ENCODE results near the gene CIC.
A peak's percentile ranks its signal among the peaks of the same experiment; 100 is the strongest.

Gene CIC

DNA sequence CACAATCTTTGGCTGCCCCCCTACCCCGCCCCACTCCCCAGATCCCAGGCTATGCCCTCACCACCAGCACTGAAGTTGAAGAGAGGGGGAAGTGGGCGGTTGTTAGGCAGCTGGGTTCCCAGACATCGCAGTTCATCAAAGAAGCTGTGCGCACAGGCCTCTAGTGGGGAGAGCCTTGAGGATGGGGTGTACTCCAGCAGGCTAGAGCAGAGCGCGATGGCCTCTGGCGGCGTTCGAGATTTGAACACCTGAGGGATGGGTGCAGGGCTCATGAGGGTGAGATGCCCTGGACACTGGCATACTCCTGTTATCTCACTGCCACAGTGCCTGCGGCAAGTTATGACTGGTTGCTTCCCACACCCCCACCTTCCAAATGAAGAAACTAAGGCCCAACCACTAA, 36.6 kb upstream of the CIC start:
- Histone ChIP-seq H3K27me3 (ENCODE audit: control insufficient read depth, insufficient read depth, low read length) (no peaks in the 10 kb centered on the region), H3K4me1 (ENCODE audit: control insufficient read depth, low read depth, low read length) (no peaks in the 10 kb centered on the region), H3K27ac (ENCODE audit: low read length) (no peak overlapping the region), H3K9ac (ENCODE audit: low read length) (no peak overlapping the region), H3K9me3 (ENCODE audit: control insufficient read depth, low read depth, low read length) (no peaks in the 10 kb centered on the region), H3K36me3 (ENCODE audit: control insufficient read depth, low read depth, low read length) (peaks cover 55% of the 10 kb centered on the region), H3K4me3 (ENCODE audit: low read length) (no peak overlapping the region)

DNA sequence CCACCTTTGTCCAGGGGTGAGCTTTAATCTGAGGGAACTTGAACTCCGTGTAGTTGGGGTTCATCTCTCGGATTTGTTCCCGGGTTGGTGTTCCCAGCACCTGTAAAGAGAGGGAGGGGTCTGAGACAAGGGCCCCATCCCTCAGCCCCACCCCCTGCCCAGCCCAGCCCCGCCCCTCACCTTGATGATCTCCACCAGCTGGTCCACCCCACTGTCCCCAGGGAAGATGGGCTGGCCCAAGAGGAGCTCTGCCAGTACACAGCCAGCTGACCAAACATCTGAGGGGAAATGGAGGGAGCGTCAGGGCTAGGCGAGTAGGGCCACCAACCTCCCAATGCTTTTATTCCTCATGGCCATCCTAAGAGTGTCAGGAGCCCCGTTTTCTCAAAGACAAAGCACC, 35.9 kb upstream of the CIC start:
- Histone ChIP-seq H3K36me3 (ENCODE audit: control insufficient read depth, low read depth, low read length) (peaks cover 55% of the 10 kb centered on the region), H3K27ac (ENCODE audit: low read length) (no peak overlapping the region), H3K27me3 (ENCODE audit: control insufficient read depth, insufficient read depth, low read length) (no peaks in the 10 kb centered on the region)

DNA sequence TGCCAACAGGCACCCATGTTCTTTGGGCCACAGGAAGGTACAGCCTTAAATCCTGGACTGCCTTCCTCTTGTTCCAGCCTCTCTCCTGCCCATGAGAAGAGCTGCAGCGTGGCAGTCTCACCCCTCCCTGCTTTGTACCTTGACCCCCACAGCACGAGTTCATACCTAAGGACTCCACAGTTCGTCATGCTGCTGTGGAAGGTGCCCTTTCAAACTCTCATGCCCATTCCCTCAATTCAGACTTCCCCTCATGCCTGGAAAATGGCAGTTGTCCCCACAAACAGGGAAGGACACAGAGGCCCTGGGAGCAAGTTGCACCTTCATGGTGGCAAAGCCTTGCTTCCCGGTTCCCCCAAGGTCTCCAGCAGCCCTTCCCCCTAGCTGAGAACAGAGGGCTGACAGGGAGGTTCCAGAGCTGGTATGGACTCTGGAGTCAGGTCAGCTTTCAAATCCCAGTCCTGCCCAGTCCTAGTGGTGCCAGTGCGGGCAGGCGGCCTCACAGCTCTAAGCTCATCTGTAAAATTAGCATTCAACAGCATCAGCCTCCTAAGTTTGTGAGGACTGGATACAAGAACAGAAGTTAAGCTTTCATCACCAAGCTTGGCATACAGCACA, 35.3 kb upstream of the CIC start:
- Histone ChIP-seq H3K36me3 (ENCODE audit: control insufficient read depth, low read depth, low read length) (peaks cover 51% of the 10 kb centered on the region), H3K4me1 (ENCODE audit: control insufficient read depth, low read depth, low read length) (no peaks in the 10 kb centered on the region), H3K9ac (ENCODE audit: low read length) (no peak overlapping the region), H3K27me3 (ENCODE audit: control insufficient read depth, insufficient read depth, low read length) (no peaks in the 10 kb centered on the region), H3K27ac (ENCODE audit: low read length) (no peak overlapping the region), H3K4me3 (ENCODE audit: low read length) (no peak overlapping the region), H3K9me3 (ENCODE audit: control insufficient read depth, low read depth, low read length) (no peaks in the 10 kb centered on the region)

More for the DNA sequence above, 35.9 kb upstream of the CIC start:
- no peak overlapping the region for H3K9ac ChIP-seq (ENCODE audit: low read length)
- H3K4me3 ChIP-seq (ENCODE audit: low read length), result no peak overlapping the region
- H3K4me1 ChIP-seq (ENCODE audit: control insufficient read depth, low read depth, low read length), result no peaks in the 10 kb centered on the region
- H3K9me3 ChIP-seq (ENCODE audit: control insufficient read depth, low read depth, low read length), result no peaks in the 10 kb centered on the region

DNA sequence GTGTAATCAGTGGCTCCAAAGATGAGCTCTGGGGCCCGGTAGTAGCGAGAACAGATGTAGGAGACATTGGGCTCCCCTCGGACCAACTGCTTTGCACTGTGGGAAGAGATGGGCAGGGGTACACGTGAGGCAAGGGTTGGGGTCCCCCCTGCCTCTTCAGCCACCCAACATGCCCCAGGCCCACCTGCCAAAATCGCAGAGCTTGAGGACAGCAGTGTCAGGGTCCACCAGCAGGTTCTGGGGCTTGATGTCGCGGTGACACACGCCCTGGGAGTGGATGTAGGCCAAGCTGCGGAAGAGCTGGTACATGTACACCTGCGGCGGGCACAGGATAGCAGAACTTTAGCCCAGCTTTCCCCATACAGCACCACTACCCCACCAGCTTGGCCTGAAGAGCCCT, 34.7 kb upstream of the CIC start:
- H3K9me3 ChIP-seq (ENCODE audit: control insufficient read depth, low read depth, low read length), result no peaks in the 10 kb centered on the region
- peaks cover 51% of the 10 kb centered on the region for H3K36me3 ChIP-seq (ENCODE audit: control insufficient read depth, low read depth, low read length)
- H3K9ac ChIP-seq (ENCODE audit: low read length), result no peak overlapping the region
- no peak overlapping the region for H3K27ac ChIP-seq (ENCODE audit: low read length)
- no peak overlapping the region for H3K4me3 ChIP-seq (ENCODE audit: low read length)
- no peaks in the 10 kb centered on the region for H3K27me3 ChIP-seq (ENCODE audit: control insufficient read depth, insufficient read depth, low read length)
- H3K4me1 ChIP-seq (ENCODE audit: control insufficient read depth, low read depth, low read length), result no peaks in the 10 kb centered on the region

DNA sequence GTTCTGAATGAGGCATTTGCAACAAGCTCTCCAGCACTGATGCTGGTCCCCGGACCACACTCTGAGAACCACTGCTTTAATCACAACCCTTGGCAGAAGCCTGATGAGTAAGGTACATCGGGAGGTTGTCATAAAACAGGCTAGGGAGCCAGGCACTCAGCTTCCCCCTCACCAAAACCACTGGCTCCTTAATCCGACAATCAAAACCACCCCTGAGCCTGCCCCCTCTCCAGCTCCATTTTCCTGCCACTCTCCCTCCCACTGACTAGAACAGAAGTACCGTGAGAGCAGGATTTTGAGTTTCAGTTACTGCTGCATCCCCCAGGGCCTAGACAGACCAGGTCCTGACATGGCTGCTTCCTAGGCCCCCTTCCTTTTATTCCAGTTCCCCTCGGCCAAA, 33.9 kb upstream of the CIC start:
- no peaks in the 10 kb centered on the region for H3K4me1 ChIP-seq (ENCODE audit: control insufficient read depth, low read depth, low read length)
- H3K36me3 ChIP-seq (ENCODE audit: control insufficient read depth, low read depth, low read length), result peaks cover 47% of the 10 kb centered on the region
- H3K27ac ChIP-seq (ENCODE audit: low read length), result no peak overlapping the region
- no peak overlapping the region for H3K4me3 ChIP-seq (ENCODE audit: low read length)
- no peak overlapping the region for H3K9ac ChIP-seq (ENCODE audit: low read length)
- no peaks in the 10 kb centered on the region for H3K9me3 ChIP-seq (ENCODE audit: control insufficient read depth, low read depth, low read length)
- H3K27me3 ChIP-seq (ENCODE audit: control insufficient read depth, insufficient read depth, low read length), result no peaks in the 10 kb centered on the region

DNA sequence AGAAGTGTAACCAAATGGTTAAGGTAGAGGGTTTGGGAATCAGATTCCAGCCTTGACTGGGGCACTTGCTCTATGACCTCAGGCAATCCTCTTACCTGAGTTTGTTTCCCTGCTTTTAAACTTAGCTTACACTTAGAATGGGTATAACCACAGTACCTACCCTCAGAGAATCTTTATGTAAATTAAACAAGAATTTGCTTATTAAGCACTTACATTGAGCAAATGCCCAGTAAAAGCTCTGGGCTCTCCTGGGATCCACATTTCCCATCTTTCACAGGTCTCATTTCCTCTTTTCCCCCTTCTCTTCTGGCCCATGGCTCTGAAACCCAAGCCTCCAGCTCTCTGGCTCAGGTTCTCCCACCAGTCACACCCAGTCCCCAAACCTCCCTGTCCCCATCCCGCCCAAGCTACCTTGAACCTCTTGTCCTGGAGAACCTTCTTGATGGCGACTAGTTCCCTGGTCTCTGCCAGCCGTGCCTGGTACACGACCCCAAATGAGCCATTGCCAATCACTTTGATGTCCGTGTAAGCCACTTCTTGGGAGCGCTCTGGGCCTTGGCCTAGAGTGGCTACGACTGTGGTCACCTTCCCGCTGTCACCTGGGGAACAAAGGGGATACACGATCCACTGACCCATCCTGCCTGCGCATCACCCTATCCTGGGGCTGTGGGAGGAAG, 29.4 kb upstream of the CIC start:
- Histone ChIP-seq H3K27me3 (ENCODE audit: control insufficient read depth, insufficient read depth, low read length) (no peaks in the 10 kb centered on the region), H3K4me3 (ENCODE audit: low read length) (no peak overlapping the region), H3K9me3 (ENCODE audit: control insufficient read depth, low read depth, low read length) (no peaks in the 10 kb centered on the region), H3K9ac (ENCODE audit: low read length) (no peak overlapping the region), H3K36me3 (ENCODE audit: control insufficient read depth, low read depth, low read length) (peaks cover 18% of the 10 kb centered on the region), H3K27ac (ENCODE audit: low read length) (no peak overlapping the region), H3K4me1 (ENCODE audit: control insufficient read depth, low read depth, low read length) (peaks cover 11% of the 10 kb centered on the region)

DNA sequence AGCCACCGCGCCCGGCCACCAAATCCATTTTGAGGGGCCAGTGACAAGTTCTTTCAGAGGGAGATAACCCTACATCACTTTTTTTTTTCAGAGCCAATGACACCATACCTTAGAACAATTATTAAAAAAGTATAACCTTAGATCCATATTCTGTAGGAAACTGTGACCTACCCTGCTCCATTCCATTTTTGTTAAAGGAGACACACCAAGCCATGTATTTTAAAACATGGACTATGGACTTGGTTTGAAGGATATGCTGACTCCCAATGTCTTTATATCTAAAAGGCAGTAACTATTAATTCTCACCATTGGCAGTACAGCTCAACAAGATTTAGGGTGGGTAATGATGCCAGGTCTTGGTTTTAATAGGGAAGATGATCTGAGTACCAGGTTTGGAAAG, 27.8 kb upstream of the CIC start:
- H3K36me3 ChIP-seq (ENCODE audit: control insufficient read depth, low read depth, low read length), result peaks cover 5% of the 10 kb centered on the region
- H3K4me1 ChIP-seq (ENCODE audit: control insufficient read depth, low read depth, low read length), result peaks cover 15% of the 10 kb centered on the region
- H3K9me3 ChIP-seq (ENCODE audit: control insufficient read depth, low read depth, low read length), result no peaks in the 10 kb centered on the region
- H3K27me3 ChIP-seq (ENCODE audit: control insufficient read depth, insufficient read depth, low read length), result no peaks in the 10 kb centered on the region
- no peak overlapping the region for H3K27ac ChIP-seq (ENCODE audit: low read length)
- H3K4me3 ChIP-seq (ENCODE audit: low read length), result peak overlapping the region; percentile 67
- peak overlapping the region; percentile 50 for H3K9ac ChIP-seq (ENCODE audit: low read length)

DNA sequence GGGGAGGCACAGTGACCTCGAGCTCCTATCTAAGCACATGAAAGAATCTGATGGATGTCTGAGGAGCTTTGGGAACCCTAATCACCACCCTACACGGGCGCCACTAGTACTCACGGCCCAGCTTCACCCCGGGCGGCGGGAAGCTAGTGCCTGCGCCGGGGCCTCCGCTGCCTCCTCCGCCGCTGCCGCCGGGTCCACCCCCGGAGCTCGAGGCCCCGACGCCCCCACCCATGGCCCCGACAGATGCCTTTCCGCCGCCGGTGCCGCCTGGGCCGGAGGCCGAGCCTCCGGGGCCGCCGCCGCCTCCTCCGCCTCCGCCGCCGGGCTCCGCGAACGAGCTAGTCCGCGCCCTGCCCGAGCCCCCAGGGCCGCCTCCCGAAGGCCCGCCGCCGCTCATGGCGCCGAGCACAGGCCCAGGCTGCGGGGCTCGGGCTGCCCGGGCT, 27.0 kb upstream of the CIC start:
- Histone ChIP-seq H3K4me3 (ENCODE audit: low read length) (peak overlapping the region; percentile 67), H3K4me1 (ENCODE audit: control insufficient read depth, low read depth, low read length) (peaks cover 19% of the 10 kb centered on the region), H3K27me3 (ENCODE audit: control insufficient read depth, insufficient read depth, low read length) (no peaks in the 10 kb centered on the region), H3K9ac (ENCODE audit: low read length) (peak overlapping the region; percentile 50), H3K36me3 (ENCODE audit: control insufficient read depth, low read depth, low read length) (no peaks in the 10 kb centered on the region), H3K27ac (ENCODE audit: low read length) (no peak overlapping the region), H3K9me3 (ENCODE audit: control insufficient read depth, low read depth, low read length) (no peaks in the 10 kb centered on the region)

DNA sequence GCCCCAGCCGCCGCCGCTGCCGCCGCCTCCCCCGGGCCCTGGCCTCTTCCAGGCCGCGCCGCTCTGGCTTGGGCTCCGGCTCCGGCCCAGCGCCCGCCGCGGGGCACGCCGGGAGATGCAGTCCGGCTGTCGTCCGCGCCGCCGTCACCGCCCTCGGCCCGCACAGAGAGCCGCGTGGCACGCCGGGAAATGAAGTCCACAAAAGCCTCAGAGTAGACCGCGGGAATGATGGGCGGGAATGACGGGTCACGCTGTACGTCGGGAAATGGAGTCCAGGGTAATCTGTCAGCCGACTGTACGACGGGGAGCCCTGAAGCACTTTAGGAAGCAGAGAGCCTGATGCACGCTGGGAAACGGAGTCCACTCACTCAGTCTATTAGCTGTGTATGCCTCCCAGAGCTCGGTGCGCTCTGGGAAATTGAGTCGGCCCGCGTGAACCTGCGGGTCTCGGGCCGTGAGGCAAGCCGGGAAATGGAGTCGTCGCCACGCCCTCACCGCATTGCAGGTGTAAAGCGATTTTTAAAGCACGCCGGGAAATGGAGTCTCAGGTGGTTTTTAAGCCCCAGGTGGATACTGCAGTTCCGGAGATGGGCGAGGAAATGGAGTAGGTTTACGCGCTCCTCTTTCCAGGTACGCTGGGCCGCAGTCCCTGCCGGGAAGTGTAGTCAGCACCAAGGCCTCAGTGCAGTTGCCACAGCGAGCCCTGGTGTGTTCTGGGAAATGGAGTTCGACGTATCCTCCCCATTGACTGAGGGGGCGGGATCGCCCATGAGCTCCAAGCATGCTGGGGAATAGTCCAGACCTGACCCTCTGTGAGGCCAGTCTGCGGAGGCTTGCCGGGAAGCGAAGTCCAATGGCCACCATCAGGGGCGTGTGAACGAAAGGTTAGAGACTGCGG, 26.3 kb upstream of the CIC start, which contains the start of gene GSK3A:
Gene GSK3A (minus strand): TSS at position 91 of the 898 bp plus-strand sequence. CDS start 137 bp downstream, outside the sequence.
- no peaks in the 10 kb centered on the region for H3K9me3 ChIP-seq (ENCODE audit: control insufficient read depth, low read depth, low read length)
- peak within 1 kb of the TSS; percentile 72 for H3K4me3 ChIP-seq (ENCODE audit: low read length)
- no peaks in the 10 kb centered on the region for H3K27me3 ChIP-seq (ENCODE audit: control insufficient read depth, insufficient read depth, low read length)
- peaks cover 19% of the 10 kb centered on the region for H3K4me1 ChIP-seq (ENCODE audit: control insufficient read depth, low read depth, low read length)
- no peaks in the 10 kb centered on the region for H3K36me3 ChIP-seq (ENCODE audit: control insufficient read depth, low read depth, low read length)
- H3K27ac ChIP-seq (ENCODE audit: low read length), result peak within 1 kb of the TSS; percentile 21
- peak within 1 kb of the TSS; percentile 55 for H3K9ac ChIP-seq (ENCODE audit: low read length)

DNA sequence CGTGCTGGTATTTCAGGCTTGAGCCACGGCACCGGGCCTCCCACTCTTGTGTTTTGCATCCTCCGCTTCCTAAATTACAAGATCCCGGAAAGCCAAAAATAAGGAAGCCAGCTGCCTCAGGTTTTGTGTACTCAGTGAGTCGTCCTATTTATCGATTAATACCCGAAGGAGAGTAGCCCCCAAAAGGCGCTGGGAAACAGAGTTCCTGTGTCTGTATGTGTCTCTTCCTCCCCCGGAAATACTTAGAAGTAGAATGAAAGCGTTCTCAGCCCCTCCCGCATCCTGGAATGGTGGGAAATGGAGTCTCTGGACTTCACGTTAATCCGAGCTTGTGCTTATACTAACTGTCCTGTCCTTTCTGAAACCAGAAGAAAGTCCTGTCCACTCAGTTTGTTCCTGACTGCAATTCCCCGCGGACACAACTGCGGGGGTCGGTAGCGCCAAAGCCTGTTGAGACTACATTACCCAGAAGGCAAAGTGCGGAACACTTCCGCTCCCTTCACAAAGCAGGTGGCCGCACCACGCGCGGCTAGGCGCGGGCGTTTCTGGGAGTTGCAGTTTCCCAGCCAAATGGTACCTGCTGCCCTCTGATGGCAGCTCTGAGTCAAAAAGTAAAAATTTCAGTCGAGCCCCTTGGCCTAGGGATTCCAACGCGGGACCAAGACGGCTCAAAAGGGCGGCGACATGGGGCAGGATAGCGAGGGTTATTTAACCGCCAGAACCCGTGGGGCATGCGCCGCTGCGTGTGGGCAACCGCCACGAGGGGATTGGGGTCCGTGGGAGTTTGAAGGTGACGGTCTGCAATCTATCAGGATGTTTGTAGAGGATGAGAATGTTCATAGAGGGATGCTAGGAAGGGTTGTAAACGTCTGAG, 24.5 kb upstream of the CIC start:
- Histone ChIP-seq H3K4me3 (ENCODE audit: low read length) (peak overlapping the region; percentile 72), H3K27ac (ENCODE audit: low read length) (peak overlapping the region; percentile 5), H3K27me3 (ENCODE audit: control insufficient read depth, insufficient read depth, low read length) (no peaks in the 10 kb centered on the region), H3K9me3 (ENCODE audit: control insufficient read depth, low read depth, low read length) (no peaks in the 10 kb centered on the region), H3K9ac (ENCODE audit: low read length) (peak overlapping the region; percentile 14), H3K36me3 (ENCODE audit: control insufficient read depth, low read depth, low read length) (no peaks in the 10 kb centered on the region), H3K4me1 (ENCODE audit: control insufficient read depth, low read depth, low read length) (peaks cover 19% of the 10 kb centered on the region)

DNA sequence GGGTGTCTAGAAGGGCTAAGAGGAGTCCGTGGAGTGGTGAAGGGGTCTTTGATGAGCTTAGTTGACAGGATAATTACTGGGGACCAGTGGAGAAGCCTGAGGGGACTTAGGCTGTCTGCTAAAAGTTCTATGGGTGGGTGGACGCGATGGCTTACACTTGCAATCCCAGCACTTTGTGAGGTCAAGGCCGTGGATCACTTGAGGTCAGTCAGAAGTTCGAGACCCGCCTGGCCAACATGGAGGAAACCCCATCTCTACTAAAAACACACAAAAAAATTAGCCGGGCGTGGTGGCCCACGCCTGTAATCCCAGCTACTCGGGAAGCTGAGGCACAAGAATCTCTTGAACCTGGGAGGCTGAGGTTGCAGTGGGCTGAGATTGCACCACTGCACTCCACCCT, 23.8 kb upstream of the CIC start:
- Histone ChIP-seq H3K9ac (ENCODE audit: low read length) (no peak overlapping the region), H3K9me3 (ENCODE audit: control insufficient read depth, low read depth, low read length) (no peaks in the 10 kb centered on the region), H3K27ac (ENCODE audit: low read length) (no peak overlapping the region), H3K4me3 (ENCODE audit: low read length) (no peak overlapping the region), H3K36me3 (ENCODE audit: control insufficient read depth, low read depth, low read length) (peaks cover 3% of the 10 kb centered on the region), H3K27me3 (ENCODE audit: control insufficient read depth, insufficient read depth, low read length) (no peaks in the 10 kb centered on the region), H3K4me1 (ENCODE audit: control insufficient read depth, low read depth, low read length) (peaks cover 19% of the 10 kb centered on the region)
